ENCODE measurements around the gene PLA2G4B.
"Not testable (repeated sequence)": the region's sequence is repeated elsewhere in the genome, so short reads cannot be mapped to it uniquely, and the experiment has no call there.

Gene PLA2G4B

DNA sequence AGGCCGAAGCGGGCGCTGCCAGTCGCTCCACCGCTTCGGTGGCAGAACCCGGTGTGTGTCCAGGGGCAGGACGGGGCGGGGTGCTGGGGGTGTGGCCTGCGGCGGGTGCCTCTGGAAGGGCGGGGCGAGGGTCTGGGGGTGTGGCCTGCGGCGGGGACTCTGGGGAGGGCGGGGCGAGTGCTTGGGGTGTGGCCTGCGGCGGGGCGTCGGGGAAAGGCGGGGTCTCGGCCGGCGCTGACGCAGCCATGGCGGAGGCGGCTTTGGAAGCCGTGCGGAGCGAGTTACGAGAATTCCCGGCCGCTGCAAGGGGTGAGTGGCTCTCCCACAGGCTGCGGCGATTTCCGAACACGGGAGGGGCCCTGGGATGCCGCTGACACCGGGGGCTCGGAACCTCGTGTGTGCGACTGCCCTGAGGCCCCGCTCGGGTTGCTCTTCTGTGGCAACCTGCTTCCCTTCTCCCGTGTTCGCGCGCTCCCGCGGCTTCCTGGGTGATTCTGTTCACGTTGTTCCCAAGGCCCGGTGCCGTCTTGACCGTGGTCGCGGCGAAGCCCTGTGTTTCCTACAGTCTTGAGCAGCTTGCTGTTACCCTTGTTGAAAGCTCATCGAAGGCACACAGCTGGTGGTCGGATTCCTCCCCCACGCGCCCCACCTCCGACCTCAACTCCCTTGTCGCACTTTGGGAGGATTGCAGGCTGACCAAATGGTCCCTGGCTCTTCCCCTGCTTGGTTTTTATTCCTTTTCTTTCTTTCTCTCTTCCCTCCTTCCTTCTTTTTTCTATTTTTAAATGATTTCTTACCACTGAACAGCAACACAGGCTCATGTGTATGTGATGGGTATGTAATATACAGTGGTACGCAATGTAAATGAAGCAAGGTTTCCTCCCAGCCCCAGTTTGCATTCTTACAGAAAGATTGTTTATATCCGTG, 10.5 kb upstream of the PLA2G4B start, which contains the start of gene JMJD7:
Gene JMJD7 (plus strand): TSS at position 213 of the 927 bp plus-strand sequence. CDS start 33 bp downstream, at position 246.
- peak within 1 kb of the TSS; percentile 84 for H3K27ac Mint-ChIP-seq
- H3K4me1 Mint-ChIP-seq (ENCODE audit: low read depth): peaks cover 37% of the 10 kb centered on the region
- H3K36me3 Mint-ChIP-seq (ENCODE audit: low read depth): peaks cover 29% of the 10 kb centered on the region
- peak within 1 kb of the TSS; percentile 94 for H3K4me3 Mint-ChIP-seq
- no peaks in the 10 kb centered on the region for H3K9me3 Mint-ChIP-seq
- H3K27me3 Mint-ChIP-seq (ENCODE audit: low read depth): no peaks in the 10 kb centered on the region

DNA sequence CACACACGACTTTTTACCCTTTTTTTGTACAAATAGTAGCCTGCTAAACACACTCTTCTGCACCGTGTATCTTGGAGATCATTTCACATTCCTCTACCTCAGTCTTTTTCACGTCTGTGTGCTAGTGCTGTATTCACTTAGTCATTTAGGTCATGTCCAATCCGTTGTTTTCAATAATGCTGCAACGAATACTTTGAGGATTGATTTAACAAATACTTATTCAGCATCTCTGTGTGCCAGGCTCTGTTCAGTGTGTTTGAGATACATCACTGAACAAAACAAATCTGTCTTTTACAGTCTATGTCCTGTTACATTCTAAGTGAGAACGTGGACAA, 9.9 kb upstream of the PLA2G4B start:
- Mint-ChIP-seq H3K36me3 (ENCODE audit: low read depth) (peaks cover 32% of the 10 kb centered on the region), H3K4me1 (ENCODE audit: low read depth) (peaks cover 39% of the 10 kb centered on the region), H3K9me3 (no peaks in the 10 kb centered on the region), H3K27me3 (ENCODE audit: low read depth) (no peaks in the 10 kb centered on the region), H3K4me3 (peak overlapping the region; percentile 94), H3K27ac (peak overlapping the region; percentile 84)

DNA sequence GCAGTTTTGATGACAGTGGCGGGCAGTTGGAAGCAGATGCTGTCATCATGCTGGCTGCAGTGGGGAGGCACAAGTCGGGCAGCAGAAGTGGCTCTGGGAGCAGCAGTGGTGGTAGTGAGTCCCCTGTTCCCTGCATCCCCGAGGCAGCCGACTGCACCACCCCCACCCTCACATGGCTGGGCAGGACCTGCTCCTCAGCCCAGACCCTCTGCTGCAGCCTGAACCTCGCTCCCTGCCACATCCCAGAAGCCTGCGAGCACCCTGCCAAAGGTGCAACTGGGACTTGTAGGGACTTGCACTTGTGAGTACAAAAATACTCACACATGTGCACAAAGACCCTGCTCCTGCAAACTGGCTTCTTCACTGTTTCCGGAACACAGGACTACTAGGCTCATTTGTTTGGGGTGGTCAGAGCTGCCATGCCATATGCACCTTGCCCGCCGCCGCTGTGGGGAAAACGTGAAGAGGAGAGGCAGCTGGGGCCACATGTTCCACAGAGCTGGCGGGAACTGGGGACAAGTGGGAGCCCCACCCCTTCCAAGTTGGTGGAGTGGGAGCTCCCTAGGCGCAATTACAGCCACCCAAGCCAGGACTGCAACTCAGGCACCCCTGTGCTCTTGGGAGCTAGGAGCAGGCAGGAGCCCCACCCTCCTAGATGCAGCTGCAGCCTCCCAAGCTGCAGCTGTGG, 8.5 kb upstream of the PLA2G4B start:
- Mint-ChIP-seq H3K36me3 (ENCODE audit: low read depth) (peaks cover 28% of the 10 kb centered on the region), H3K27ac (no peak overlapping the region), H3K9me3 (no peaks in the 10 kb centered on the region), H3K4me3 (no peak overlapping the region), H3K4me1 (ENCODE audit: low read depth) (peaks cover 41% of the 10 kb centered on the region), H3K27me3 (ENCODE audit: low read depth) (no peaks in the 10 kb centered on the region)

DNA sequence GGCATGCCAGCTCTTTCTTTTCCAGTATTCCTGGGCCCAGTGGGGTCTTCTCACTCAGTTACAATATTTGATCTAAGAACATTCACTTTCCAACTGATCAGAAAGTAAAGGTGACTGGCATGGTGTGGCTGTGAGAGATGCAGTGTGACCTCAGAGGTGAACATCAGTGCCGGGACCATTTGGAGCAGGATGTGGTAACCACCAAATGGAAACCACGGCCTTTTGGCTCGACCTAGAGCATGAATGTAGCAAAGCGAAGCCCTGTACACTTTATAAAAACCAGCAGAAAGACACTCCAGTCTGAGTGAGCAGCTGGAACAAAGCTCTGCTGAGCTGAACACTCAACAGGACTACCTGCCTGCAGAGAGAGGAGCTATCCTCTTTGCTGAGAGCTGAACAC, 7.4 kb upstream of the PLA2G4B start:
- H3K27me3 Mint-ChIP-seq (ENCODE audit: low read depth); H3K9me3 Mint-ChIP-seq: not testable (repeated sequence)
- Mint-ChIP-seq H3K36me3 (ENCODE audit: low read depth) (peaks cover 24% of the 10 kb centered on the region), H3K4me3 (peak overlapping the region; percentile 48), H3K27ac (peak overlapping the region; percentile 73), H3K4me1 (ENCODE audit: low read depth) (peaks cover 41% of the 10 kb centered on the region)

DNA sequence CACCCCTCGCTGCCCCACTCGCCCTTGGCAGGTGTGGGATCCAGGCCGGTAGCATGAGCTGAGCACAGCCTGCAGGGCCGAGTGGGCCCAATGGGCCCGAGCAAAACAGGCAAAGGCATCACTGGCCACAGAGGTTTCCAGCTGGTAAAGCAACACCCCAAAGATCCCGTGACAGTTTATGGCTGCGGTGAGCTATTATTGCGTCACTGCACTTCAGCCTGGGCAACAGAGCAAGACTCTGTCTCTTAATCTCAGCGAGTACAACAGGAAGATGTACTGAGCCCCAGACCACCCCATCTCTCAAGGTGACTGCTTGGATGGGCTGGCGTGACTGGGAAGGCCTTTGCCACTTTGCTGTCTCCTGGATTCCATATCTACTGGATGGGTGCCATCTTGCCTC, 6.4 kb upstream of the PLA2G4B start:
- H3K27me3 Mint-ChIP-seq (ENCODE audit: low read depth): no peaks in the 10 kb centered on the region
- no peaks in the 10 kb centered on the region for H3K9me3 Mint-ChIP-seq
- peaks cover 38% of the 10 kb centered on the region for H3K4me1 Mint-ChIP-seq (ENCODE audit: low read depth)
- no peak overlapping the region for H3K27ac Mint-ChIP-seq
- H3K4me3 Mint-ChIP-seq: no peak overlapping the region
- H3K36me3 Mint-ChIP-seq (ENCODE audit: low read depth): peaks cover 22% of the 10 kb centered on the region

DNA sequence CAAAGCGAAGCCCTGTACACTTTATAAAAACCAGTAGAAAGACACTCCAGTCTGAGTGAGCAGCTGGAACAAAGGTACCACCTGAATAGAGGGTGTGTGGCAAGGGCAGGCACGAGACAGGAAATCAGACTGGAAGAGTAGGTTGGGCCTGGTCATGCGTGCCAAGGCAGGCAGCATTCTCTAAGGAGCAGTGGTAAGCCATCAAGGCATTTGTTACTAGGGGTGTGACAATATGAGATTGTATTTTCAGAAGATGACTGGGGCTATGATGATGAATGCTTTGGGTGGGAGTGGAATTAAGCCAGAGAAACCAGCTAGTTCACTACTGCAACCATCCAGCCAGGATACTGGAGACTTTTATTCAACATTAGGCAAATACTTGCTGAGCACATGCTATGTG, 5.8 kb upstream of the PLA2G4B start:
- Mint-ChIP-seq H3K9me3 (no peaks in the 10 kb centered on the region), H3K27ac (no peak overlapping the region), H3K27me3 (ENCODE audit: low read depth) (no peaks in the 10 kb centered on the region), H3K4me1 (ENCODE audit: low read depth) (peaks cover 38% of the 10 kb centered on the region), H3K36me3 (ENCODE audit: low read depth) (peaks cover 22% of the 10 kb centered on the region), H3K4me3 (no peak overlapping the region)

DNA sequence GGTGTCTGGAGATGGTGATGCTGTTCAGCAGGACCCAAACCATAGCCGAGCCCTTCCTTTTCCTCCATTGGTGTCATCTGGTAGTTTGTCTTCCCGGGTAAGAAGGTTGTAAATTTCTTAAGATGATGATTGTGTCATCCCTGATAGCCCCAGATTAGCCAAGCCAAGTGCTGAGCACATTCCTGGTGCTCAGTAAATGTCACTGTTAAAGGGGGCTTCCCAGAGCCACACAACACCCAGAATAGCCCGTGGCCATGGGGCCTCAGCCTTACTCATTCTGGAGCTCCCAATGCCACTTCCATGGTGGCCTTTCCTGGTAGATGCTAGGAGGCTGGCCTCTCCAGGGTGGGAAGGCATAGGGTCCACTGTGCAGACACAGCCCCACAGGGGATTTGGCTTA, 4.6 kb upstream of the PLA2G4B start:
- no peak overlapping the region for H3K27ac Mint-ChIP-seq
- H3K27me3 Mint-ChIP-seq (ENCODE audit: low read depth): no peaks in the 10 kb centered on the region
- no peak overlapping the region for H3K4me3 Mint-ChIP-seq
- H3K36me3 Mint-ChIP-seq (ENCODE audit: low read depth): peaks cover 19% of the 10 kb centered on the region
- H3K9me3 Mint-ChIP-seq: no peaks in the 10 kb centered on the region
- peaks cover 30% of the 10 kb centered on the region for H3K4me1 Mint-ChIP-seq (ENCODE audit: low read depth)

DNA sequence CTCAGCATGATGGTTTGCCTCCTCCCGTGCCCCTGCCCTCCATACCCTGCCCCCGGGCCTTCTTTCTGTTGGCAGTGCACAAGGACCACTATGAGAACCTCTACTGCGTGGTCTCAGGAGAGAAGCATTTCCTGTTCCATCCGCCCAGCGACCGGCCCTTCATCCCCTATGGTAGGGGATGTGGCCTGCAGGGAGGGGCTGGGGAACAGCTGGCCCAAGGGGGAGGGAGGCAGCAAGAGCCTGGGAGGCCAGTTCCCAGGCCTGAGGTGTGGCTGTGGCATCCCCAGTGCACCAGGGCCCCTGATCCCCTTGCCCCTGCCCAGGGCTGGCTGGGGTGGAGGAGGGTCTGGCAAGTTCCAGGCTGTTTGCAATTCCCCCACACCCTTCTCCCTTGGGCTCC, 2.6 kb upstream of the PLA2G4B start:
- no peaks in the 10 kb centered on the region for H3K9me3 Mint-ChIP-seq

DNA sequence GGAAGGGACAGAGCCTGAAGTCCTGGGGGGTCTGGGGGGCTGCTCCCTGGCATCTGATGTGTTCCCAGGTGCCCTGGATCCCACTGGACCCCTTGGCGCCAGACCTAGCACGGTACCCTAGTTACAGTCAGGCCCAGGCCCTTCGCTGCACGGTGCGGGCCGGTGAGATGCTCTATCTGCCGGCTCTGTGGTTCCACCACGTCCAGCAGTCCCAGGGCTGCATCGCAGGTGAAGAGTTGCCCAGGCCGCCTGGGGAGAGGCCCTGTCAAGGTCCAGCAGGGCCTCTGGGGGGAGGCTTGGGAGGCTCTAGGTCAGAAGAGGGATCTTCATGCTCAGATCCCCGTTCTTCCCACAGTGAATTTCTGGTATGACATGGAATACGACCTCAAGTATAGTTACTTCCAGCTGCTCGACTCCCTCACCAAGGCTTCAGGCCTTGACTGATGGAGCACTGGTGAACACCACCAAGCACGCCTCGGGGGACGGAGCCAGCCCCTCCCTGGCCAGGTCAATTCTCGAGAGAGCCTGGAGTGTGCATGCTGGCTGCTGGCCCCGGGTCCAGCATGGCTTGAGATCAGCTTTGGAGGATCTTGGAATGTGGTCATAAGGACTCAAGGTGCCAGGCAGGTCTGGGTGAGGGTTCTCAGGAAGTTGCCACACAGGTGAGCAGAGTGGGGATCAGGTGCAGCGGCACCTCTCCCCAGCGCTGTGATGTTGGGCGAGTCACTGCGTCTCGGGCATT, 1.8 kb upstream of the PLA2G4B start:
- Mint-ChIP-seq H3K27ac (no peak overlapping the region), H3K9me3 (no peaks in the 10 kb centered on the region), H3K4me3 (no peak overlapping the region), H3K4me1 (ENCODE audit: low read depth) (peaks cover 15% of the 10 kb centered on the region), H3K27me3 (ENCODE audit: low read depth) (no peaks in the 10 kb centered on the region), H3K36me3 (ENCODE audit: low read depth) (peaks cover 12% of the 10 kb centered on the region)

More for the DNA sequence above, 2.6 kb upstream of the PLA2G4B start:
- Mint-ChIP-seq H3K27me3 (ENCODE audit: low read depth) (no peaks in the 10 kb centered on the region), H3K4me3 (no peak overlapping the region), H3K36me3 (ENCODE audit: low read depth) (peaks cover 16% of the 10 kb centered on the region), H3K27ac (no peak overlapping the region), H3K4me1 (ENCODE audit: low read depth) (peaks cover 22% of the 10 kb centered on the region)

DNA sequence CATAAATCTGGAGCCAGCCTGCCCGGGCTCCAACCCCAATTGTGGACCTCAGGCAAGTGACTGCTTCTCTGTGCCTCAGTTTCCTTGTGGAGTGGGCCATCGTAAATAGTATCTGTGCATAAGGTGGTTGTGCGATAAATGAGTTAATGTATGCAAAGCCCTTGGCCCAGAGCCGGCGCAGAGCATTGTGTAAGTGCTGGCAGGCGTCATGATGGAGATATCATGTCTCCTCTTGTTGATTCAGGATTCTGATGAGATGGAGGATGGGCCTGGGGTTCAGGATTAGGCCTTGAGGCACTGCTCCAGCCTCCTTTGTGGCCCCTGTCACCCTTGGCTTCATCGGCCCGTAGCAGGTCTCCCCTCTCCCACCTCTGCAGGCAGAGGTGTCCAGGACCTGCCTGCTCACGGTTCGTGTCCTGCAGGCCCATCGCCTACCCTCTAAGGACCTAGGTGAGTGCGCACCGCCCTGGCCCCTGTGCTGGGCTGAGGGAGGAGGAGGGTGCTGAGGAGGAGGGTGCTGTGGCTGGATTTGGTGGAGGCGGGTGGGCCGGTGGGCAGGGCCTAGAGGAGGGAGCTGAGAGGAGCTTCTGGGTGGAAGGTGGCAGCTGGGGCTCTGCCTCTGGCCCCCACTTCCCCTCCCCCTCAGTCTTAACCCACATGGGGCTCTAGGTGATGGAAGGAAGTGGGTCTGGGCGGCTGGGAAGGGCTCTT, 1.3 kb downstream of the PLA2G4B start:
- H3K36me3 Mint-ChIP-seq (ENCODE audit: low read depth): peaks cover 3% of the 10 kb centered on the region
- no peaks in the 10 kb centered on the region for H3K9me3 Mint-ChIP-seq
- H3K4me1 Mint-ChIP-seq (ENCODE audit: low read depth): no peaks in the 10 kb centered on the region
- no peak overlapping the region for H3K27ac Mint-ChIP-seq
- no peaks in the 10 kb centered on the region for H3K27me3 Mint-ChIP-seq (ENCODE audit: low read depth)
- H3K4me3 Mint-ChIP-seq: no peak overlapping the region

DNA sequence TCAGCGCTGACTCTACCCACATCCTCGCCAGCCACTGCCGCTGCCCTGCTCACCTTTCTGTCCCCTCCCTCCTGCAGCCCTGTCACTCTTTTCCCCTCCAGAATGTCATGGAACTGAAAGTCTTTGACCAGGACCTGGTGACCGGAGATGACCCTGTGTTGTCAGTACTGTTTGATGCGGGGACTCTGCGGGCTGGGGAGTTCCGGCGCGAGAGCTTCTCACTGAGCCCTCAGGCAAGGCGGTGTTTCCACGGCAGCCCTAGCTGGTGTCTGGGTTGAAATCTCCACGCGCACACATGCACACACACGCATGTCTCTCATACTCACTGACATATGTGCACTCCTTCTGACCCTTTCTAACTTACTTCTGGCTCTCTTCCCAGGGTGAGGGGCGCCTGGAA, 2.0 kb downstream of the PLA2G4B start:
- peaks cover 3% of the 10 kb centered on the region for H3K36me3 Mint-ChIP-seq (ENCODE audit: low read depth)
- no peaks in the 10 kb centered on the region for H3K27me3 Mint-ChIP-seq (ENCODE audit: low read depth)
- no peaks in the 10 kb centered on the region for H3K4me1 Mint-ChIP-seq (ENCODE audit: low read depth)
- no peak overlapping the region for H3K4me3 Mint-ChIP-seq
- H3K27ac Mint-ChIP-seq: no peak overlapping the region
- no peaks in the 10 kb centered on the region for H3K9me3 Mint-ChIP-seq

DNA sequence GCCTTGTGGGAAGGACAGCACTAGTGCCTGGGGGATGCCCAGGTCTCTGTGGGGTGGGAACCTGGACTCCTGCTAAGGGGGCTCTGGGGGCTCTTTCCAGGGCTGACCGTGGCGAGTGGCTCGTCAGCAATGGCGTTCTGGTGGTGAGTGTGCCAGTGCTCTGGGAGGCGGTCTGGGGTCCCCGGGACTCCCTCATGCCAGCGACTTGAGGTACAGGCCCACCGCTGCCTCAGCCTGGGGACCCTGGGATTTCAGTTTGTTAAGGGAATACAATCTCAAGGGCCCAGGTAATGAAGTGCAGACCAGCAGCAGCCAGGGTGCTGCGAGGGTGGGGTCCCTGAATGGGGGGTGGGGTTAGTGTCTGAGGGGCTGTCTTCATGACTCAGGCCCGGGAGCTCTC, 2.5 kb downstream of the PLA2G4B start:
- H3K4me3 Mint-ChIP-seq: no peak overlapping the region
- H3K27me3 Mint-ChIP-seq (ENCODE audit: low read depth): no peaks in the 10 kb centered on the region
- H3K9me3 Mint-ChIP-seq: no peaks in the 10 kb centered on the region
- H3K4me1 Mint-ChIP-seq (ENCODE audit: low read depth): no peaks in the 10 kb centered on the region
- peaks cover 3% of the 10 kb centered on the region for H3K36me3 Mint-ChIP-seq (ENCODE audit: low read depth)
- H3K27ac Mint-ChIP-seq: no peak overlapping the region

DNA sequence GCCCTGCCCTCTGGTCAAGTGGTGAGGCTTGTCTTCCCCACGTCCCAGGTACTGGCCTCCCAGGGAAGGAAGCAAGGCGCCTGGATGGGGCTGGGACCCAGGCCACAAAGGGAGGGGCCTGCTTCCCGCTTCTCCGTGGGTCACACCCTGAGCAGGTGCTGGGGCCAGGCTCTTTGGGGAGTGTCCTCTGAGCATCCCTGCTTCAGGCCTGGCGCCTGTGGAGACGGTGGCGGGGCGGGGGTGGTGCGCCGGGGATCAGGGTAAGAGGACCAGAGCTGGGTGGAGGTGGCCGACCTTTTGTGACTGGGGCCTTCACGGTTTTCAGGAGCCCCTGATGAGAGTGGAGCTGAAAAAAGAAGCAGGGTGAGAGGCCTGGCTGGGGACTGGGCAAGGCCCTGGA, 3.6 kb downstream of the PLA2G4B start:
- Mint-ChIP-seq H3K27me3 (ENCODE audit: low read depth) (no peaks in the 10 kb centered on the region), H3K4me1 (ENCODE audit: low read depth) (no peaks in the 10 kb centered on the region), H3K36me3 (ENCODE audit: low read depth) (peaks cover 3% of the 10 kb centered on the region), H3K4me3 (no peak overlapping the region), H3K27ac (no peak overlapping the region), H3K9me3 (no peaks in the 10 kb centered on the region)

DNA sequence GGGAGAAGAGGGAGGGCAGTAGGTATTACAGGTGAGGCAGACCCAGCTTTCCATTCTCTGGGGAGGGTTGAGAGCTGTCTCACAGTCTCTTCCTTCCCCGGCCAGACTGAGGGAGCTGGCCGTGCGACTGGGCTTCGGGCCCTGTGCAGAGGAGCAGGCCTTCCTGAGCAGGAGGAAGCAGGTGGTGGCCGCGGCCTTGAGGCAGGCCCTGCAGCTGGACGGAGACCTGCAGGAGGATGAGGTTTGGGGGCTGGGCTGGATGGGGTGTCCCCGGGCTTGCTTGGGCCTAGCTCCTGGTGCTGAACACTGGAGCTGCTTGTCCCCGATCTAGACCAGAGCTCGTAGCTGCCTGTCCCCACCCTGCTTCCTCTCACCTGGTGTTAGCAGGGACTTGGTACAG, 4.9 kb downstream of the PLA2G4B start:
- Mint-ChIP-seq H3K36me3 (ENCODE audit: low read depth) (peaks cover 9% of the 10 kb centered on the region), H3K27ac (no peak overlapping the region), H3K27me3 (ENCODE audit: low read depth) (no peaks in the 10 kb centered on the region), H3K9me3 (no peaks in the 10 kb centered on the region), H3K4me1 (ENCODE audit: low read depth) (no peaks in the 10 kb centered on the region), H3K4me3 (no peak overlapping the region)
